Spleen (tissue), 7 donors: ENCODE data around the gene AKAP13.

Experiments
- POLR2A ChIP-seq, 3 donors: fragments of 450-650 bp; IDR thresholded peaks; one replicate each; pipeline ENCODE4 v1.5.1; 2017; ENCODE audit warnings: antibody characterized with exemption in 3 of 3, mild to moderate bottlenecking in 1 of 3
- POLR2AphosphoS5 ChIP-seq, 3 donors: sonication (generic); formaldehyde crosslinking; IDR thresholded peaks; one replicate each; pipeline ENCODE4 v1.5.1; 2017; ENCODE audit warnings: antibody characterized with exemption in 3 of 3
- TF ChIP-seq, protein P1 (sequence below), 11 experiments: fragments of 200-600 bp in 7 of 11; fragments of 450-650 bp in 4 of 11; sonication (generic) in 4 of 11; IDR thresholded peaks in 8 of 11; conservative IDR thresholded peaks in 3 of 11; 1 replicate in 7 of 11; 2 replicates in 4 of 11; pipeline versions ENCODE4 v1.4.0 to v1.8.0; 2016 to 2021; ENCODE audit warnings: antibody characterized with exemption in 11 of 11, inconsistent platforms in 4 of 11, mild to moderate bottlenecking in 1 of 11
- donor health status: DM: no; HTN: no; CAD: no; lungs with moderate emphysema.
- donor health status: DM: no; HTN: no; CAD: no.
- donor health status: DM: no; HTN: no; CAD: no.

DNA sequence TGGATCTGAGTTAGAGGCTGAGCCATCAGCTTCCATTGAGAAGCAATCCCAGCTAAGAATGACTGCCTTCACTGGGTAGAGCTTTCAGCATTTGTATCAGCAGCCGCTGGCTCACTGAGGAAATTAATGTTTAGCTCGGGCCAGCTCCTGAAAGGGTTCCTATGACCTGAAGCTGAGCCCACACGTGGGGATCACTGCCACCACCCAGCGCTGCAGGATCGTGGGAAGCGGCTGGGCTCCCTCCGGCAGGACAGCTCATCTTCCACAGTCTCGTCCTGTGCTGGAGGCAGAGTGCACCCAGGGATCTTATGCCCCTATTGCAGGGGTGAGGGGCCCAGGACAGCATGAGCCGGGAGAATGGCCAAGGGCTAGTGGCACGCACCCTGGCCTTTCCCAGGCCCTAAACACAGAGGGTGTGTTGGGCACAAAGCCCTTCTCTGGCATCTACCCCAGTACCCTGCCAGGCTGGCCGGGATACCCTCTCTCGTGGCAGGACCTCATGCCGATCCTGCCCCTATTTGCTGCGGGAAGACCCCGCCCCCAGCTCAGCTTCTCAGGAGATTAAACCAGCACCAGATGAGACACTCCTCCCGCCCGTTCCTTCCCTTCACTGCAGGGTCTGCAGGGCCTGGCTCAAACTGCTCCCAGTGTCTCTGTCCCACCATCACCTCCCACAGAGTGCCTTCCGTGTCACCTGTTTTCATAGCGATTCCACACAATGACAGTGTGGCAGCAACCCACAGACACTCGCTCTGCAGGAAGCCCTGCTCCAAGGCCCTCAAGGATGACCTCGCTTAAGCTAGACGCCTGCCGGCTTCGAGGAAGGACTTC lies 385.8 kb downstream of the AKAP13 start:
- TF ChIP-seq, protein P1, sequence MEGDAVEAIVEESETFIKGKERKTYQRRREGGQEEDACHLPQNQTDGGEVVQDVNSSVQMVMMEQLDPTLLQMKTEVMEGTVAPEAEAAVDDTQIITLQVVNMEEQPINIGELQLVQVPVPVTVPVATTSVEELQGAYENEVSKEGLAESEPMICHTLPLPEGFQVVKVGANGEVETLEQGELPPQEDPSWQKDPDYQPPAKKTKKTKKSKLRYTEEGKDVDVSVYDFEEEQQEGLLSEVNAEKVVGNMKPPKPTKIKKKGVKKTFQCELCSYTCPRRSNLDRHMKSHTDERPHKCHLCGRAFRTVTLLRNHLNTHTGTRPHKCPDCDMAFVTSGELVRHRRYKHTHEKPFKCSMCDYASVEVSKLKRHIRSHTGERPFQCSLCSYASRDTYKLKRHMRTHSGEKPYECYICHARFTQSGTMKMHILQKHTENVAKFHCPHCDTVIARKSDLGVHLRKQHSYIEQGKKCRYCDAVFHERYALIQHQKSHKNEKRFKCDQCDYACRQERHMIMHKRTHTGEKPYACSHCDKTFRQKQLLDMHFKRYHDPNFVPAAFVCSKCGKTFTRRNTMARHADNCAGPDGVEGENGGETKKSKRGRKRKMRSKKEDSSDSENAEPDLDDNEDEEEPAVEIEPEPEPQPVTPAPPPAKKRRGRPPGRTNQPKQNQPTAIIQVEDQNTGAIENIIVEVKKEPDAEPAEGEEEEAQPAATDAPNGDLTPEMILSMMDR (IDR thresholded peaks at IDR 0.05 in 8 of 11, conservative IDR thresholded peaks at IDR 0.05 in 3 of 11): no peak
- TF ChIP-seq POLR2AphosphoS5 (IDR thresholded peaks at IDR 0.05) (no peak), POLR2A (IDR thresholded peaks at IDR 0.05) (no peak)
